Measurements from ENCODE around the gene TMEM214. TPM values are rescaled to one million over a fixed set of nuclear protein-coding genes. Genes with fewer than 3 reads are reported as not detected.

TMEM214 gene
- total and polyA plus RNA-seq, 2 experiments from 2014 or later, result 50.4 to 75.9 TPM

DNA sequence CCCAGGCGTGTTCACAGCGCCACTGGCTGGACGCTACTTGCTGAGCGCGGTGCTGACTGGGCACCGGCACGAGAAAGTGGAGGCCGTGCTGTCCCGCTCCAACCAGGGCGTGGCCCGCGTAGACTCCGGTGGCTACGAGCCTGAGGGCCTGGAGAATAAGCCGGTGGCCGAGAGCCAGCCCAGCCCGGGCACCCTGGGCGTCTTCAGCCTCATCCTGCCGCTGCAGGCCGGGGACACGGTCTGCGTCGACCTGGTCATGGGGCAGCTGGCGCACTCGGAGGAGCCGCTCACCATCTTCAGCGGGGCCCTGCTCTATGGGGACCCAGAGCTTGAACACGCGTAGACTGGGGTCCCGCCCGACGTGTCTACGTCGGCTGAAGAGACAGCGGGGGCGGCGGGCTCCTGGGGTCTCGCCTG is 52.9 kb downstream of the TMEM214 start:
- Histone ChIP-seq H3K27ac (peak overlapping the region; percentile 96), H3K9me3 (ENCODE audit: low read depth) (no peaks in the 10 kb centered on the region), H3K4me3 (peak overlapping the region; percentile 91), H3K4me2 (peak overlapping the region; percentile 100), H3K36me3 (replicated peaks; ENCODE audit: insufficient read depth, low read depth) (no peaks in the 10 kb centered on the region), H2AFZ (peak overlapping the region; percentile 96), H3K79me2 (peaks cover 3% of the 10 kb centered on the region), H3K27me3 (no peaks in the 10 kb centered on the region), H4K20me1 (ENCODE audit: insufficient read depth, poor library complexity, severe bottlenecking) (peaks cover 3% of the 10 kb centered on the region), H3K4me1 (ENCODE audit: insufficient read depth) (peaks cover 18% of the 10 kb centered on the region), H3K9me2 (replicated peaks; ENCODE audit: insufficient read depth) (no peaks in the 10 kb centered on the region)
- TF ChIP-seq EZH2 (IDR thresholded peaks at IDR 0.05; ENCODE audit: borderline replicate concordance), result no peak
- TF ChIP-seq EZH2phosphoT487 (IDR thresholded peaks at IDR 0.05; ENCODE audit: low read depth, severe bottlenecking, unreplicated experiment), result no peak
- peak; percentile 53 for TF ChIP-seq CTCF (IDR thresholded peaks at IDR 0.05; ENCODE audit: poor library complexity)
- 6% methylated on average over 33 of the region's 38 CpGs for WGBS (ENCODE audit: low lambda C conversion rate, missing lambda C conversion rate)
- DNase-seq (ENCODE audit: low spot score), result peak; percentile 84

DNA sequence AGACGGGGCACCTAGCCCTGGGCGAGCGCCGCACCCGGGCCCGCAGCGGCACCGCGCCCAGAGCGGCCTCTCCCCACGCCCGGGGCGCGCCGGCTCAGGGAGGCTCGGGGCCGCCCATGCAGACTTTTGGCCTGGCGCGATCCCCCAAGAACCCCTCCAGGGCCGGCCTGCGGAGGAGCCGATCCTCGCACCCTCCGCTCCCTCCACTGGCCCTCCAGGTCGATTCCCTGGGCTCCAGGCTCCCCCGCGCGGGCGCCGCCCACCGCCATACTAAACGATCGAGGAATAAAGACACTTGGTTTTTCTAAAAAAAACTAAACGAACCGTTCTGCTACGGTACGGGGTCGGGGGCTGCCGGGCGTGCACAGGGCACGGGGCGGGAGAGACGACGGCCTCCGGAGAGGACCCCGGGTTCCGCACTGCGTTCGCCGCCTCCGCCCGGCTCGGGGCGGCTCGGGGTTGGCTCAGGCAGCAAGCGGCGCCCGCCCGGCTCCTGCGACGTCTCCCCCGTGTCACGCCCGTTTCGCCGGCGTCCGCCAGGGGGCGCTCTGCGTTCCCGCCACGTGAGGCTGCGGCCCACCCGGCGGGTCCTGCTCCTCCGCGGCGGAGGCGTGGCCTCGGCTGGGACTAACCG is 53.4 kb downstream of the TMEM214 start:
- no peaks in the 10 kb centered on the region for H3K9me3 ChIP-seq (ENCODE audit: low read depth)
- peaks cover 3% of the 10 kb centered on the region for H3K79me2 ChIP-seq
- peak overlapping the region; percentile 91 for H3K4me3 ChIP-seq
- WGBS (ENCODE audit: low lambda C conversion rate, missing lambda C conversion rate), result 0% methylated on average over 17 of the region's 81 CpGs
- H4K20me1 ChIP-seq (ENCODE audit: insufficient read depth, poor library complexity, severe bottlenecking), result peaks cover 3% of the 10 kb centered on the region
- no peaks in the 10 kb centered on the region for H3K27me3 ChIP-seq
- TF ChIP-seq CTCF (IDR thresholded peaks at IDR 0.05; ENCODE audit: poor library complexity) (peak; percentile 85), EZH2phosphoT487 (IDR thresholded peaks at IDR 0.05; ENCODE audit: low read depth, severe bottlenecking, unreplicated experiment) (no peak)
- peaks cover 18% of the 10 kb centered on the region for H3K4me1 ChIP-seq (ENCODE audit: insufficient read depth)
- peak; percentile 97 for DNase-seq (ENCODE audit: low spot score)
- H3K9me2 ChIP-seq (replicated peaks; ENCODE audit: insufficient read depth), result no peaks in the 10 kb centered on the region
- no peaks in the 10 kb centered on the region for H3K36me3 ChIP-seq (replicated peaks; ENCODE audit: insufficient read depth, low read depth)
- H2AFZ ChIP-seq, result peak overlapping the region; percentile 96
- H3K27ac ChIP-seq, result peak overlapping the region; percentile 96
- peak overlapping the region; percentile 100 for H3K4me2 ChIP-seq

GRCh38 chr2:27086724-27087593 is 54.2 kb downstream of the TMEM214 start, which contains the start of gene KHK:
Gene KHK (plus strand): TSS chr2:27086772. CDS start chr2:27087260, 488 bp downstream.
- Histone ChIP-seq H3K27me3 (no peaks in the 10 kb centered on the region), H3K9me2 (replicated peaks; ENCODE audit: insufficient read depth) (no peaks in the 10 kb centered on the region), H3K4me2 (peak within 1 kb of the TSS; percentile 100), H2AFZ (peak within 1 kb of the TSS; percentile 96), H3K4me1 (ENCODE audit: insufficient read depth) (peaks cover 13% of the 10 kb centered on the region), H4K20me1 (ENCODE audit: insufficient read depth, poor library complexity, severe bottlenecking) (peaks cover 3% of the 10 kb centered on the region), H3K27ac (peak within 1 kb of the TSS; percentile 96), H3K9me3 (ENCODE audit: low read depth) (no peaks in the 10 kb centered on the region), H3K4me3 (peak within 1 kb of the TSS; percentile 91), H3K79me2 (no peaks in the 10 kb centered on the region), H3K36me3 (replicated peaks; ENCODE audit: insufficient read depth, low read depth) (no peaks in the 10 kb centered on the region)
- no peak for TF ChIP-seq EZH2 (IDR thresholded peaks at IDR 0.05; ENCODE audit: borderline replicate concordance)
- TF ChIP-seq CTCF (IDR thresholded peaks at IDR 0.05; ENCODE audit: poor library complexity), result no peak
- no peak for TF ChIP-seq EZH2phosphoT487 (IDR thresholded peaks at IDR 0.05; ENCODE audit: low read depth, severe bottlenecking, unreplicated experiment)
- 12% methylated on average over 35 of the region's 54 CpGs for WGBS (ENCODE audit: low lambda C conversion rate, missing lambda C conversion rate)
- peak; percentile 68 for DNase-seq (ENCODE audit: low spot score)
